Fibroblast of mammary gland (primary cell): ENCODE results near the gene NUMBL.
A peak's percentile ranks its signal among the peaks of the same experiment; 100 is the strongest.

Experiments
- DNase-seq: peaks from one replicate; pipeline ENCODE4 v3.0.0-alpha.2; 2010; ENCODE audit warnings: low read depth
- H3K4me3 ChIP-seq: 2 replicates; pipeline ENCODE4 v1.5.1; 2011; ENCODE audit warnings: low read depth, mild to moderate bottlenecking, low read length, moderate library complexity; ENCODE audit not compliant: control insufficient read depth
- TF ChIP-seq, protein P1 (sequence below): conservative IDR thresholded peaks from 2 replicates; pipeline ENCODE4 v1.5.1; 2011; ENCODE audit warnings: low read depth, low read length, inconsistent platforms; ENCODE audit not compliant: control insufficient read depth, insufficient read depth

NUMBL gene

DNA sequence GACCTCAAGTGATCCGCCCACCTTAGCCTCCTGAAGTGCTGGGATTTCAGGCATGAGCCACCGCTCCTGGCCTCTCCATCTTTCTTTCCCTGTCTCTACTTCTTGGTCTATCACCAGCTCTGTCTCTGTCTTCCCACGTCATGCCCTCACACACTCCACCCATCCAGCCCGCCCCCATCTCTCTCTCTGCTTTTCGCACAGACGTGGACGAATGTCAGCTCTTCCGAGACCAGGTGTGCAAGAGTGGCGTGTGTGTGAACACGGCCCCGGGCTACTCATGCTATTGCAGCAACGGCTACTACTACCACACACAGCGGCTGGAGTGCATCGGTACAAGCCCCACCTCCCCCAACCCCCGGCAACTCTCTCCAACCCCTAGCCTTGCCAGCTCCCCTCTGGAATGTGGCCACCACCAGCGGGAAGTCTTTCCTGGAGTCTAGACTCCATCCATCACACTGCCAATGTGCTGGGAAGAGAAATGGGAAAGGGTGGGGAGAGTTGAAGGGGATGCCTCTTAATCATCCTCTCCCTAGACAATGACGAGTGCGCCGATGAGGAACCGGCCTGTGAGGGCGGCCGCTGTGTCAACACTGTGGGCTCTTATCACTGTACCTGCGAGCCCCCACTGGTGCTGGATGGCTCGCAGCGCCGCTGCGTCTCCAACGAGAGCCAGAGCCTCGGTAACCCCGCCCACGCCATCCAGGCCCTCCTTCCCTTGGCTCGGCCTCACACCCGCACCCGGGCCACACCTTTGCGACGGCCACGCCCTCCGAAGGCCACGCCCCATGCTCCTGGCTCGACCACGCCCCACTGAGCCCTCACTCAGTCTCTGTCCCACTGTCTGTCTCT, 66.8 kb downstream of the NUMBL start:
- TF ChIP-seq, protein P1, sequence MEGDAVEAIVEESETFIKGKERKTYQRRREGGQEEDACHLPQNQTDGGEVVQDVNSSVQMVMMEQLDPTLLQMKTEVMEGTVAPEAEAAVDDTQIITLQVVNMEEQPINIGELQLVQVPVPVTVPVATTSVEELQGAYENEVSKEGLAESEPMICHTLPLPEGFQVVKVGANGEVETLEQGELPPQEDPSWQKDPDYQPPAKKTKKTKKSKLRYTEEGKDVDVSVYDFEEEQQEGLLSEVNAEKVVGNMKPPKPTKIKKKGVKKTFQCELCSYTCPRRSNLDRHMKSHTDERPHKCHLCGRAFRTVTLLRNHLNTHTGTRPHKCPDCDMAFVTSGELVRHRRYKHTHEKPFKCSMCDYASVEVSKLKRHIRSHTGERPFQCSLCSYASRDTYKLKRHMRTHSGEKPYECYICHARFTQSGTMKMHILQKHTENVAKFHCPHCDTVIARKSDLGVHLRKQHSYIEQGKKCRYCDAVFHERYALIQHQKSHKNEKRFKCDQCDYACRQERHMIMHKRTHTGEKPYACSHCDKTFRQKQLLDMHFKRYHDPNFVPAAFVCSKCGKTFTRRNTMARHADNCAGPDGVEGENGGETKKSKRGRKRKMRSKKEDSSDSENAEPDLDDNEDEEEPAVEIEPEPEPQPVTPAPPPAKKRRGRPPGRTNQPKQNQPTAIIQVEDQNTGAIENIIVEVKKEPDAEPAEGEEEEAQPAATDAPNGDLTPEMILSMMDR: no peak
- DNase-seq: peak; percentile 58
- no peak overlapping the region for H3K4me3 ChIP-seq

DNA sequence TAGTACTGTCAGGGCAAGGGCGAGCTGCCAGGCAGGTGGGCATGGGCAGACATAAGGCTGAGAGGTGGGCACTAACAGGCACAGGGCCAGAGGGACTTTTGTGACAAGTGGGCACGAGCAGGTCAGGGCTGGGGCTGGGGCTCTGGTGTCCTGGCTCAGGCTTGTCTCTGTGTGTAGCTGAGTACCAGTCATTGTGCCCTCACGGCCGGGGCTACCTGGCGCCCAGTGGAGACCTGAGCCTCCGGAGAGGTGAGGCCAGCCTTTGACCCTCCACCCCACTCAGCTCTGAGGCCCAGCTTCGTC, 67.7 kb downstream of the NUMBL start:
- no peak for DNase-seq
- H3K4me3 ChIP-seq: no peak overlapping the region
- TF ChIP-seq, protein P1: no peak

DNA sequence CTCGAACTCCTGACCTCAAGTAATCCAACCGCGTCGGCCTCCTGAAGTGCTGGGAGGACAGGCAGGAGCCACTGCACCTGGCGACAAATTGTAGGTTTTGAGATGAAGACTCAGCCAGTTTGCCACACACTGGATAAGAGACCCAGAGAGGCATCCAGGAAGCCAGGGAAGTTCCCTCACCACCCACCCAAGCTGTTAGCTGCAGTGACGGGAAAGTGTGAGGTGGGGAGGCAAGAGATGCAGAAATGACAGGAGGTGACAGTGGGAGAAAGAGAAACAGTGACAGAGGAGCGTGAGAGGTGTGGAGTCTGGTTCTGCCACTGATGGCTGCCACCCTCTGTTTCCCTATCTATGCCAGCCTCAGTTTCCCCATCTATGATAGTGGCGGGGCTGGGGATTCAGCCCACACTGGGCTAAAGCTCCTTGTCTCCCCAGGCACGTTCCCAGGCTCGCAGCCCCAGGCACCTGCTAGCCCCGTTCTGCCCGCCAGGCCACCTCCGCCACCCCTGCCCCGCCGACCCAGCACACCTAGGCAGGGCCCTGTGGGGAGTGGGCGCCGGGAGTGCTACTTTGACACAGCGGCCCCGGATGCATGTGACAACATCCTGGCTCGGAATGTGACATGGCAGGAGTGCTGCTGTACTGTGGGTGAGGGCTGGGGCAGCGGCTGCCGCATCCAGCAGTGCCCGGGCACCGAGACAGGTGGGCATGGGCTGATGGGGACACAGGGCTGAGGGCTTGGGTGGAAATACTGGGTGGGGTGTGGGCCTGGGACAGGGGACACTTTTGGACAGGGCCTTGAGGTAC, 68.3 kb downstream of the NUMBL start:
- TF ChIP-seq, protein P1: no peak
- H3K4me3 ChIP-seq: no peak overlapping the region
- DNase-seq: no peak

DNA sequence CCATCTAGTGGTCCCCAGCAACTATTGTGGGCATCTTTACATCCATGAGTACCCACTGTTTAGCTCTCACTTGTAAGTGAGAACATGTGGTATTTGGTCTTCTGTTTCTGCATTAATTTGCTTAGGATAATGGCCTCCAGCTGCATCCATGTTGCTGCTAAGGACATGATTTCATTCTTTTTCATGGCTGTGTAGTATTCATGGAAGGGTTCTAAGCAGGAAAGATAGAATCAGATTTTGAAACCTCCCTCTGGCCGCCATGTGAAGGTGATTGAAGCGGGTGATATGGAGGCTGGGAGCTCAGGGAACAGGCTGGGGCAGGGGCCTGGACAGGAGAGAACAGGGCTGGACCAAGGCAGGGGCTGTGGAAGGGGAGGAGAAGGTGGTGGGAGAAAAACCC, 69.2 kb downstream of the NUMBL start:
- no peak overlapping the region for H3K4me3 ChIP-seq
- no peak for DNase-seq
- TF ChIP-seq, protein P1: no peak

DNA sequence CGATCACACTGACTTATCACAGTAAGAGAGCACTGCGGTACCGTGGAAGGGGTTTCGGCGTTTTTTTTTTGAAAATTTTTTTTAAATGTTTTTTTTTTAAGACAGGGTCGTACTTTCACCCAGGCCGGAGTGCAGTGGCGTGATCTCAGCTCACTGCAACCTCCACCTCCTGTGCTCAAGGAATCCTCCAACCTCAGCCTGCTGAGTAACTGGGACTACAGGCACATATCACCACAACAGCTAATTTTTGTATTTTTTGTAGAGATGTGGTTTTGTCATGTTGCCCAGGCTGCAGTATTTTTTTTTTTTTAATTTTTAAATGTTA, 70.3 kb downstream of the NUMBL start:
- DNase-seq: no peak
- no peak overlapping the region for H3K4me3 ChIP-seq
- TF ChIP-seq, protein P1: no peak

DNA sequence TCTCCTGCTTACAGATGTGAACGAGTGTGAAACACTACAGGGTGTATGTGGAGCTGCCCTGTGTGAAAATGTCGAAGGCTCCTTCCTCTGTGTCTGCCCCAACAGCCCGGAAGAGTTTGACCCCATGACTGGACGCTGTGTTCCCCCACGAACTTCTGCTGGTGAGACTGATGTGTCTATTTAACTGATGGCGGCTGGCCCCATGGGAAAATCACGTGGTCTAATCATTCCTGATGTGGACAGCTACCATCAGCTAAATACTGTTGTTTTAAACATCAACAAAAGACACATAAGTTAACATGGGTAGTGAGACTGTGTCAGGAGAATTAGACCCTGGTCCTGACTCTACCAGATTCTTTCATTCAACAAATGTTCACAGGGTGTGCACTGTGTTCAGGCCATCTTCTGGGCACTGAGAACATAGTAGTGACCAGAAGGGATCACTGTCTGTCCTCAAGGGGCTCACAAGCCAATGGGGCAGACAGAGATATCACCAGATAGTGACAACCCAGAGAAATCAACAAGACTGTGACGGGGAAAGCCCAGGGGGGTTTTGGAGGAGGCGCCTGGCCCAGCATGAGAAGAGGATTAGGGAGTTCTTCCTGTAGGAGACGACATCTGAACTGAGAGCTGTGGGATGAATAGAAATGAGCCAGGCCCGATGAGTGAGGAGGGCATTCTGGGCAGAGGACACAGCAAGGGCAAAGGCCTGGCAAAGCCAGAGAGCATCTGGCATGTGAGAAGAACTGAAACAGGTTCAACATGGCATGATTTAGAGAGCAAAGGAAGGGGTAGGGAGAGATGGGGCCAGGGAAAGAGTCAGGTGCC, 70.9 kb downstream of the NUMBL start:
- TF ChIP-seq, protein P1: no peak
- no peak overlapping the region for H3K4me3 ChIP-seq
- no peak for DNase-seq
